Right lobe of liver (tissue), 6 donors: ENCODE measurements around the gene ZMAT5. TPM values are rescaled to one million over a fixed set of nuclear protein-coding genes. Genes with fewer than 3 reads are reported as not detected.
A peak's percentile ranks its signal among the peaks of the same experiment; 100 is the strongest.

ENCODE experiments used
- ATAC-seq, 4 donors: fragments of 200-7000 bp; cut with Tn5 transposase; one replicate each; pipeline ENCODE4 v1.9.1; 2020; ENCODE audit warnings: mild to moderate bottlenecking in 4 of 4, moderate library complexity in 4 of 4
- DNase-seq, 3 donors: peaks; one replicate each; pipeline ENCODE4 v3.0.0-alpha.2; 2020
- H3K27ac ChIP-seq, 3 donors: fragments of 200-600 bp; one replicate each; pipeline ENCODE4 v1.8.0; 2022
- H3K27me3 ChIP-seq, 2 donors: fragments of 200-600 bp; one replicate each; pipeline ENCODE4 v1.8.0; 2022
- H3K36me3 ChIP-seq, 4 donors: fragments of 200-600 bp; sonication (generic) in 1 of 4; one replicate each; pipeline versions ENCODE4 v1.5.1 to v1.8.0; 2017 to 2022; ENCODE audit warnings: control low read depth in 1 of 4
- H3K4me1 ChIP-seq, 4 donors: fragments of 200-600 bp; sonication (generic) in 1 of 4; one replicate each; pipeline versions ENCODE4 v1.5.1 to v1.8.0; 2017 to 2022; ENCODE audit warnings: control low read depth in 1 of 4
- H3K4me3 ChIP-seq, 3 donors: fragments of 200-600 bp; one replicate each; pipeline ENCODE4 v1.8.0; 2022
- H3K9me3 ChIP-seq, 4 donors: fragments of 200-600 bp; sonication (generic) in 1 of 4; one replicate each; pipeline versions ENCODE4 v1.5.1 to v1.8.0; 2017 to 2022; ENCODE audit warnings: control low read depth in 1 of 4
- CTCF ChIP-seq, 4 donors: fragments of 200-600 bp in 3 of 4; fragments of 450-650 bp in 1 of 4; IDR thresholded peaks; one replicate each; pipeline versions ENCODE4 v1.5.1 to v1.8.0; 2016 to 2022; ENCODE audit warnings: antibody characterized with exemption in 4 of 4, mild to moderate bottlenecking in 2 of 4
- POLR2A ChIP-seq: fragments of 450-650 bp; IDR thresholded peaks from one replicate; pipeline ENCODE4 v1.6.1; 2017; ENCODE audit warnings: antibody characterized with exemption, mild to moderate bottlenecking
- WGBS: methylation state at CpG from one replicate; pipeline ENCODE4 v1.1.6; 2018; ENCODE audit warnings: low coverage, low lambda C conversion rate; ENCODE audit not compliant: insufficient coverage; ENCODE audit errors: missing lambda C conversion rate; 5-methylcytosine and 5-hydroxymethylcytosine counted together
- intact Hi-C, 2 donors: fragments of 100-400 bp; cut with DNase I; formaldehyde crosslinking; loops; one replicate each; pipeline versions ENCODE4 v1.11.2 to v1.14.1; 2022
- total RNA-seq, 6 experiments: library from RNA; depleted of rRNA in 2 of 6; stranded (reverse); fragments of >200 nt in 2 of 6; fragmentation: NEBNext Ultra II Directional in 3 of 6; extraction: Animal tissue kit (Norgen Biotek cat#: 25700) in 3 of 6; gene quantifications; one replicate each; pipeline versions ENCODE4 v1.1.0 to v1.2.4, GENCODE V29; 2016 to 2023
- donor health status: DM: no; HTN: yes; CAD: no.
- donor health status: DM: no; HTN: no; CAD: no.
- donor health status: DM: no; HTN: no; CAD: no.
- donor health status: DM: no; HTN: yes; CAD: no.
- donor health status: DM: no; HTN: yes; CAD: no.

Gene ZMAT5
- total RNA-seq, 6 experiments from 2014 or later, result 8.9 to 20.5 (median 13.7) TPM

DNA sequence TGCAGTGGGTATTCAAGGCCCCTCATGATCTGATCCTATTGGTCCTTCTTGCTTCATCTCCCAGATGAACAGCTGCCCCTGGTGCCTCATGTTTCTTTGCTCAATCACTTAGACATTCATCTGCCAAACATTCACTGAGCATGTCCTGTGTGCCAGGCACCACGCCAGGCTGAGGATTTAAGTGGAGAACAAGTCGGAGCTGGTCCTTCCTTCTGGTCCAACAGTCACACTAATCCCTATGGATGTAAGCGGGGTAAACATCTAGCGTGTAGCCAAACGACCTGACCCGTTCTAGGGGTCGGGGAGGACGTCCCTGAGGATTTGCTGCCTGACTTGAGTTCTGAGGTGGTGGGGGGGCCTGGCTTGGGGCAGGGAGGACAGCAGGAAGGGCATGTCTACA, 21.9 kb downstream of the ZMAT5 start:
- ATAC-seq, result peak in 1 of 4 donors; percentile 47
- no peak overlapping the region for H3K4me3 ChIP-seq
- 74% methylated on average over 8 of the region's 8 CpGs for WGBS
- no peak overlapping the region for H3K27ac ChIP-seq
- no peak for DNase-seq
- peaks cover 0 to 15% (median 3%) of the 10 kb centered on the region in 4 donors for H3K36me3 ChIP-seq
- intact Hi-C loops, result no loop called here
- no peaks in the 10 kb centered on the region for H3K27me3 ChIP-seq
- no peaks in the 10 kb centered on the region for H3K9me3 ChIP-seq
- TF ChIP-seq CTCF (IDR thresholded peaks at IDR 0.05) (no peak), POLR2A (no peak)
- H3K4me1 ChIP-seq, result no peaks in the 10 kb centered on the region

DNA sequence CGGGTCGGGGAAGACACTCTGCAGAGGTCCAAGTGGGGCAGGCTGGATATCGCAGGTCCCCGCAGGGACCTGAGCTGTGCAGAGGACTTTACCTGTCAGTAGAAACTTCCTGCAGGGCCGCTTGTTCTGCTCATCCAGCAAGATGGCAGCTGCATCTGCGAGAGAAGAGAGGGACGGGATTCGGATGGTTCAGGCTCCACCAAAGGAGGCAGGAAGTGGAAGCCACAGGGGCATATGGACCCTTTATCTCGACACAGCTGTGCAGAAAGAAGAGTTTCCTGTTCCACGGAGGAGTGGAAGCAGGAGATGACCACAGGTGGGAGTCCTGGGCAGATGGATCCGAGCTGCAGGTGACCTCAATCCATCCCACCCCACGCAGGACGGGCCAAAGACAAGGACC, 24.5 kb downstream of the ZMAT5 start:
- TF ChIP-seq CTCF (IDR thresholded peaks at IDR 0.05) (no peak), POLR2A (no peak)
- no peak overlapping the region for H3K4me3 ChIP-seq
- no peaks in the 10 kb centered on the region for H3K9me3 ChIP-seq
- H3K36me3 ChIP-seq, result peaks cover 0 to 19% (median 3%) of the 10 kb centered on the region in 4 donors
- no peak overlapping the region for H3K27ac ChIP-seq
- DNase-seq, result no peak
- intact Hi-C loops, result no loop called here
- 72% methylated on average over 7 of the region's 13 CpGs for WGBS
- no peaks in the 10 kb centered on the region for H3K27me3 ChIP-seq
- H3K4me1 ChIP-seq, result no peaks in the 10 kb centered on the region
- ATAC-seq, result no peak

DNA sequence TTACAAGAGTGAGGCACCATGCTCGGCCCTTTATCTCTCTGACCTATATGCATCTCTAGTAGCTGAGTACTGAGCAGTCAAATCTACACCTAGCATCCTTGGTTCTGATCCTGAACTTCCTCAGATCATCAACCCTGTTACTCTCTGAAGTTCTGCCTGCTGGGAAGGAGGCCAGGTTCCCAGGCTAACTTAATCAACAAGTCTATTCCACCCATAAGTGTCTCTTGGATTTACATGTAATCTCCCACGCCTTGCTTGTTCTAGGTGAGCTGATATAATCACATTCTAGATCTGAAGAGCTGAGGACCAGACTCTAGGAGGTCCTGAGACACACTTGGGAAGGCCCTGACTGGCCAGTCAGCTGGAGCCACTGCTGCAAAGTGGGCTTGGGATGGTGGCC, 24.9 kb downstream of the ZMAT5 start:
- H3K4me1 ChIP-seq, result no peaks in the 10 kb centered on the region
- intact Hi-C loops, result no loop called here
- 100% methylated on average over 1 of the region's 2 CpGs for WGBS
- no peaks in the 10 kb centered on the region for H3K27me3 ChIP-seq
- peaks cover 0 to 19% (median 3%) of the 10 kb centered on the region in 4 donors for H3K36me3 ChIP-seq
- ATAC-seq (no peak), DNase-seq (no peak)
- no peak for TF ChIP-seq POLR2A
- no peak for TF ChIP-seq CTCF (IDR thresholded peaks at IDR 0.05)
- H3K9me3 ChIP-seq, result no peaks in the 10 kb centered on the region
- H3K27ac ChIP-seq, result no peak overlapping the region
- H3K4me3 ChIP-seq, result no peak overlapping the region

DNA sequence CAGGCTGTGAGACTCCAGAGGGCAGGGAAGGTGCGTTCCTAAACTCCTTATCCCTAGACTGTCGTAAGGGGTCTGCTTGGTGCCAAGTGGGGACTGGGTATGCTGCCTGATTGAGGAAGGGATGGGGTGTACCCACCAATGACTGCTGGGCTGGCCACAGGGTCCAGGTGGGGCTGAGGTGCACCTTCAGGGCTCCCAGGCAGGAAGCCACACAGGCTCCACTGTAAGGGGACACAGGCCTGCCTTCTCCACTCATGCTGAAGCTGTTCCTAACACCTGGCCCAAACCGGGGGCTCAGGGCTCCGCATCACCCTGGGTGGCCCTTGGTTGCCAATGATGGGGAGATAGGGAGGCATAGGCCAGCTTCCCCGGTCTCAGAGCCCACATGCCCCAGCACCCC, 26.6 kb downstream of the ZMAT5 start:
- Histone ChIP-seq H3K4me1 (no peaks in the 10 kb centered on the region), H3K9me3 (no peaks in the 10 kb centered on the region), H3K27ac (no peak overlapping the region), H3K27me3 (no peaks in the 10 kb centered on the region), H3K4me3 (no peak overlapping the region), H3K36me3 (peaks cover 0 to 10% (median 3%) of the 10 kb centered on the region in 4 donors)
- 80% methylated on average over 1 of the region's 5 CpGs for WGBS
- ATAC-seq, result no peak
- TF ChIP-seq POLR2A, result no peak
- TF ChIP-seq CTCF (IDR thresholded peaks at IDR 0.05), result no peak
- intact Hi-C loops, result no loop called here
- DNase-seq, result no peak

- TF ChIP-seq POLR2A (no peak), CTCF (IDR thresholded peaks at IDR 0.05) (no peak)
- no peak for DNase-seq
- 100% methylated on average over 5 of the region's 17 CpGs for WGBS
- Histone ChIP-seq H3K9me3 (no peaks in the 10 kb centered on the region), H3K27me3 (no peaks in the 10 kb centered on the region), H3K4me3 (no peak overlapping the region), H3K36me3 (peaks cover 0 to 10% (median 3%) of the 10 kb centered on the region in 4 donors), H3K4me1 (no peaks in the 10 kb centered on the region), H3K27ac (no peak overlapping the region)
- intact Hi-C loops, result no loop called here
- ATAC-seq, result no peak
Measured at GRCh38 chr22:29739346-29739875, 27.4 kb downstream of the ZMAT5 start.
